A549 (cell line): ENCODE data around the gene PADI2. TPM values are rescaled to one million over a fixed set of nuclear protein-coding genes. Genes with fewer than 3 reads are reported as not detected.

ENCODE experiments used
- ATAC-seq, 2 experiments: fragments of 200-7000 bp in 1 of 2; fragments of >200 bp in 1 of 2; cut with Nextera tagmentation in 1 of 2; cut with Tn5 transposase in 1 of 2; 3 replicates each; pipeline versions ENCODE4 v1.8.0 to v1.9.1; 2018 to 2020; ENCODE audit warnings: mild to moderate bottlenecking in 1 of 2, moderate library complexity in 1 of 2
- CTCF ChIA-PET: fragments of 300-600 bp; sonication (Branson Sonifier 250); formaldehyde crosslinking; extraction: SDS; loops from one replicate; lab custom pipeline; 2021; ENCODE audit warnings: antibody characterized with exemption, inconsistent platforms; lab: Yijun Ruan, JAX
- POLR2A ChIA-PET: fragments of 350-600 bp; formaldehyde crosslinking; extraction: SDS; loops from one replicate; lab custom pipeline; 2021; ENCODE audit warnings: antibody characterized with exemption, inconsistent platforms; lab: Yijun Ruan, JAX
- DNase-seq, 2 experiments: peaks; one replicate each; pipeline versions ENCODE4 v3.0.0 to v3.0.0-alpha.2; 2011 to 2016; ENCODE audit warnings: low read depth in 1 of 2, low spot score in 1 of 2
- FAIRE-seq: peaks from 2 replicates; lab custom pipeline; 2011; peaks lifted over from hg19 to GRCh38; lab: Jason Lieb, UNC
- H3K27ac ChIP-seq, 2 experiments: fragments of >200 bp; sonication (Bioruptor Twin); formaldehyde crosslinking; 3 replicates each; pipeline ENCODE4 v1.5.1; 2016 to 2017
- H3K4me1 ChIP-seq: fragments of >200 bp; sonication (Bioruptor Twin); formaldehyde crosslinking; 3 replicates; pipeline ENCODE4 v1.6.1; 2016
- H3K4me2 ChIP-seq: fragments of >200 bp; sonication (Bioruptor Twin); formaldehyde crosslinking; 3 replicates; pipeline ENCODE4 v1.6.1; 2016
- H3K4me3 ChIP-seq: fragments of >200 bp; sonication (Bioruptor Twin); formaldehyde crosslinking; 3 replicates; pipeline ENCODE4 v1.5.1; 2016
- H3K9me3 ChIP-seq: fragments of >200 bp; sonication (Bioruptor Twin); formaldehyde crosslinking; 3 replicates; pipeline ENCODE4 v1.6.1; 2016
- BCL3 ChIP-seq: fragments of >200 bp; sonication (Bioruptor Twin); formaldehyde crosslinking; IDR thresholded peaks from 3 replicates; pipeline ENCODE4 v1.6.1; 2016
- CBX2 ChIP-seq: fragments of 200-600 bp; sonication (generic); IDR thresholded peaks from 2 replicates; pipeline ENCODE4 v1.6.1; 2016; ENCODE audit warnings: low read depth, mild to moderate bottlenecking, borderline replicate concordance
- CBX8 ChIP-seq: fragments of 200-600 bp; sonication (generic); IDR thresholded peaks from 2 replicates; pipeline ENCODE4 v1.6.1; 2016
- CEBPB ChIP-seq, 2 experiments: fragments of >200 bp in 1 of 2; sonication (Bioruptor Twin) in 1 of 2; formaldehyde crosslinking in 1 of 2; IDR thresholded peaks; 2 replicates each; pipeline ENCODE4 v1.6.1; 2012 to 2016
- CHD2 ChIP-seq: fragments of 150-350 bp; IDR thresholded peaks from 2 replicates; pipeline ENCODE4 v1.6.1; 2014; ENCODE audit warnings: low read length; ENCODE audit not compliant: partially characterized antibody
- CHD4 ChIP-seq: fragments of 200-600 bp; sonication (generic); IDR thresholded peaks from 2 replicates; pipeline ENCODE4 v1.6.1; 2016; ENCODE audit warnings: antibody characterized with exemption, mild to moderate bottlenecking, borderline replicate concordance
- CTCF ChIP-seq: fragments of >200 bp; sonication (Bioruptor Twin); formaldehyde crosslinking; IDR thresholded peaks from 3 replicates; pipeline ENCODE4 v1.5.1; 2016
- E2F6 ChIP-seq: IDR thresholded peaks from 2 replicates; pipeline ENCODE4 v1.6.1; 2012; ENCODE audit warnings: low read depth, borderline replicate concordance
- EHF ChIP-seq: fragments of 250-450 bp; sonication (Bioruptor Pico); IDR thresholded peaks from 2 replicates; pipeline ENCODE4 v1.5.0; 2020; ENCODE audit warnings: mild to moderate bottlenecking
- EP300 ChIP-seq, 2 experiments: fragments of >200 bp; sonication (Bioruptor Twin); formaldehyde crosslinking; IDR thresholded peaks; 2 replicates in 1 of 2; 3 replicates in 1 of 2; pipeline ENCODE4 v1.6.1; 2016 to 2017
- ESRRA ChIP-seq: fragments of 150-350 bp; IDR thresholded peaks from 2 replicates; pipeline ENCODE4 v1.6.1; 2014; ENCODE audit warnings: mild to moderate bottlenecking, low read length, borderline replicate concordance
- FOSB ChIP-seq: fragments of 250-450 bp; sonication (Bioruptor Pico); IDR thresholded peaks from 2 replicates; pipeline ENCODE4 v1.5.0; 2020; ENCODE audit warnings: mild to moderate bottlenecking, moderate library complexity
- GATA3 ChIP-seq: IDR thresholded peaks from 2 replicates; pipeline ENCODE4 v1.6.1; 2012; ENCODE audit warnings: borderline replicate concordance
- HDAC2 ChIP-seq: fragments of 200-600 bp; sonication (generic); IDR thresholded peaks from 2 replicates; pipeline ENCODE4 v1.6.1; 2016
- HOXB13 ChIP-seq: fragments of 250-450 bp; sonication (Bioruptor Pico); IDR thresholded peaks from 2 replicates; pipeline ENCODE4 v1.5.0; 2020; ENCODE audit warnings: low read depth, mild to moderate bottlenecking, moderate library complexity
- JUNB ChIP-seq: fragments of >200 bp; sonication (Bioruptor Twin); formaldehyde crosslinking; IDR thresholded peaks from 2 replicates; pipeline ENCODE4 v1.6.1; 2016
- KDM1A ChIP-seq: fragments of 200-600 bp; sonication (generic); IDR thresholded peaks from 2 replicates; pipeline ENCODE4 v1.6.1; 2016; ENCODE audit warnings: low read depth, mild to moderate bottlenecking
- MAFK ChIP-seq: fragments of 450-650 bp; IDR thresholded peaks from 2 replicates; pipeline ENCODE4 v1.6.1; 2014; ENCODE audit not compliant: partially characterized antibody
- MYC ChIP-seq: IDR thresholded peaks from 2 replicates; pipeline ENCODE4 v1.6.1; 2012; ENCODE audit warnings: mild to moderate bottlenecking, inconsistent platforms, low read length, improper control_type of control experiment, borderline replicate concordance
- NR3C1 ChIP-seq: fragments of >200 bp; sonication (Bioruptor Twin); formaldehyde crosslinking; IDR thresholded peaks from 3 replicates; pipeline ENCODE4 v1.6.1; 2017
- PBX3 ChIP-seq: IDR thresholded peaks from 2 replicates; pipeline ENCODE4 v1.6.1; 2012
- PHF8 ChIP-seq: fragments of 200-600 bp; sonication (generic); IDR thresholded peaks from 2 replicates; pipeline ENCODE4 v1.6.1; 2016; ENCODE audit warnings: low read depth, mild to moderate bottlenecking, antibody characterized with exemption, moderate library complexity, borderline replicate concordance
- POLR2AphosphoS2 ChIP-seq: conservative IDR thresholded peaks from 2 replicates; pipeline ENCODE4 v1.6.1; 2012; ENCODE audit warnings: low read length, improper control_type of control experiment, inconsistent platforms
- RARB ChIP-seq: fragments of 250-450 bp; sonication (Bioruptor Pico); IDR thresholded peaks from 2 replicates; pipeline ENCODE4 v1.8.0; 2021; ENCODE audit warnings: mild to moderate bottlenecking, moderate library complexity
- SREBF2 ChIP-seq: fragments of 450-650 bp; IDR thresholded peaks from 2 replicates; pipeline ENCODE4 v1.6.1; 2014; ENCODE audit warnings: mild to moderate bottlenecking, moderate library complexity
- TFCP2L1 ChIP-seq: fragments of 250-450 bp; sonication (Bioruptor Pico); IDR thresholded peaks from 2 replicates; pipeline ENCODE4 v1.5.0; 2021; ENCODE audit warnings: mild to moderate bottlenecking
- TP53 ChIP-seq: fragments of 250-450 bp; sonication (Bioruptor Pico); IDR thresholded peaks from 2 replicates; pipeline ENCODE4 v1.5.0; 2021; ENCODE audit warnings: mild to moderate bottlenecking, moderate library complexity
- USF2 ChIP-seq: fragments of 450-650 bp; IDR thresholded peaks from 2 replicates; pipeline ENCODE4 v1.6.1; 2014; ENCODE audit warnings: antibody characterized with exemption
- ZFP36 ChIP-seq: fragments of 450-650 bp; IDR thresholded peaks from 2 replicates; pipeline ENCODE4 v1.6.1; 2014; ENCODE audit warnings: borderline replicate concordance; ENCODE audit not compliant: partially characterized antibody
- ZSCAN20 ChIP-seq: fragments of 250-450 bp; sonication (Bioruptor Pico); IDR thresholded peaks from 2 replicates; pipeline ENCODE4 v1.8.0; 2022; ENCODE audit warnings: mild to moderate bottlenecking, moderate library complexity
- WGBS: methylation state at CpG from one replicate; pipeline ENCODE4 v1.1.6; 2017; ENCODE audit errors: missing lambda C conversion rate; 5-methylcytosine and 5-hydroxymethylcytosine counted together
- polyA plus RNA-seq, 4 experiments: library from polyadenylated mRNA; depleted of rRNA in 3 of 4; stranded (reverse); fragments of >200 nt; fragmentation: RNase III in 1 of 4; extraction: RNeasy Plus Mini Kit Qiagen cat#74134 plus additional on column Dnase treatment in 1 of 4; gene quantifications; 2 replicates in 3 of 4; 3 replicates in 1 of 4; pipeline ENCODE4 v1.2.3, GENCODE V29; 2011 to 2017

Gene PADI2
- polyA plus RNA-seq, 2 of the 4 experiments (the other 2 are of a cell fraction) = 1.1 to 1.3 TPM

GRCh38 chr1:17089506-17089905 lies 29.7 kb downstream of the PADI2 start:
- Histone ChIP-seq H3K4me1 (no peaks in the 10 kb centered on the region), H3K4me2 (no peak overlapping the region), H3K4me3 (no peak overlapping the region), H3K27ac (no peak overlapping the region), H3K9me3 (no peaks in the 10 kb centered on the region)
- POLR2A ChIA-PET = no interaction called here
- CTCF ChIA-PET = interaction anchor here (1.1 kb wide), 1 partner anchor 29 kb away, joined by 3 read pairs; no protein-coding TSS in a partner anchor
- DNase-seq (no peak), FAIRE-seq (no peak), ATAC-seq (no peak; a peak in 1 of 6 replicates)
- WGBS = 80% methylated on average over 14 of the region's 14 CpGs
- TF ChIP-seq RARB (no peak), CHD2 (no peak), PHF8 (no peak), KDM1A (no peak), MAFK (no peak)
- TF ChIP-seq, all 56 proteins: peak for 0

GRCh38 chr1:17086751-17087150 lies 32.5 kb downstream of the PADI2 start:
- ATAC-seq (no peak), FAIRE-seq (no peak), DNase-seq (no peak)
- no peak overlapping the region for H3K4me2 ChIP-seq
- H3K4me1 ChIP-seq = no peaks in the 10 kb centered on the region
- no peak for TF ChIP-seq CBX8
- no peak for TF ChIP-seq POLR2AphosphoS2
- no peak for TF ChIP-seq EHF (CRISPR knock-in tag)
- TF ChIP-seq ZSCAN20 (CRISPR knock-in tag) = no peak
- no peak for TF ChIP-seq PHF8
- TF ChIP-seq GATA3 = no peak
- TF ChIP-seq CHD2 = no peak
- TF ChIP-seq CTCF = no peak
- no peak for TF ChIP-seq BCL3
- TF ChIP-seq TFCP2L1 (CRISPR knock-in tag) = no peak
- no peak for TF ChIP-seq TP53 (CRISPR knock-in tag)
- TF ChIP-seq HDAC2 = no peak
- TF ChIP-seq CHD4 = no peak
- TF ChIP-seq MYC = no peak
- no peak for TF ChIP-seq CBX2
- no peak for TF ChIP-seq CEBPB (IDR thresholded peaks at IDR 0.05)
- no peak for TF ChIP-seq EP300 (IDR thresholded peaks at IDR 0.05)
- TF ChIP-seq NR3C1 = no peak
- no peak for TF ChIP-seq FOSB (CRISPR knock-in tag)
- no peak overlapping the region for H3K27ac ChIP-seq
- ChIA-PET POLR2A (no interaction called here), CTCF (interaction anchor here (1.1 to 1.2 kb wide), 2 partner anchors 11 to 320 kb away, joined by 3 to 4 read pairs; no protein-coding TSS in a partner anchor)
- H3K9me3 ChIP-seq = no peaks in the 10 kb centered on the region
- no peak overlapping the region for H3K4me3 ChIP-seq
- 91% methylated on average over 6 of the region's 6 CpGs for WGBS

GRCh38 chr1:17084787-17085186 lies 34.5 kb downstream of the PADI2 start:
- Histone ChIP-seq H3K27ac (no peak overlapping the region), H3K4me2 (no peak overlapping the region), H3K4me3 (no peak overlapping the region), H3K4me1 (no peaks in the 10 kb centered on the region), H3K9me3 (no peaks in the 10 kb centered on the region)
- CTCF ChIA-PET = interaction anchor here (1.9 kb wide), 1 partner anchor 41 kb away, joined by 5 read pairs; no protein-coding TSS in a partner anchor
- no peak for FAIRE-seq
- ATAC-seq = no peak
- 58% methylated on average over 10 of the region's 10 CpGs for WGBS
- POLR2A ChIA-PET = no interaction called here
- TF ChIP-seq RARB (no peak), TP53 (CRISPR knock-in tag) (no peak), ESRRA (no peak), PHF8 (no peak), HOXB13 (CRISPR knock-in tag) (no peak), MAFK (no peak), CBX8 (no peak), PBX3 (no peak), JUNB (no peak), E2F6 (no peak), SREBF2 (no peak), CEBPB (IDR thresholded peaks at IDR 0.05) (no peak), USF2 (no peak), ZFP36 (no peak)
- no peak for DNase-seq
